ENCODE measurements around the gene SIL1. TPM values are rescaled to one million over a fixed set of nuclear protein-coding genes. Genes with fewer than 3 reads are reported as not detected.

SIL1 gene
- total and polyA plus RNA-seq, 9 of the 15 experiments (the other 6 are each of a cell fraction or from before 2014, with no cell fraction given): 1.3 to 30.5 (median 18.1) TPM

DNA sequence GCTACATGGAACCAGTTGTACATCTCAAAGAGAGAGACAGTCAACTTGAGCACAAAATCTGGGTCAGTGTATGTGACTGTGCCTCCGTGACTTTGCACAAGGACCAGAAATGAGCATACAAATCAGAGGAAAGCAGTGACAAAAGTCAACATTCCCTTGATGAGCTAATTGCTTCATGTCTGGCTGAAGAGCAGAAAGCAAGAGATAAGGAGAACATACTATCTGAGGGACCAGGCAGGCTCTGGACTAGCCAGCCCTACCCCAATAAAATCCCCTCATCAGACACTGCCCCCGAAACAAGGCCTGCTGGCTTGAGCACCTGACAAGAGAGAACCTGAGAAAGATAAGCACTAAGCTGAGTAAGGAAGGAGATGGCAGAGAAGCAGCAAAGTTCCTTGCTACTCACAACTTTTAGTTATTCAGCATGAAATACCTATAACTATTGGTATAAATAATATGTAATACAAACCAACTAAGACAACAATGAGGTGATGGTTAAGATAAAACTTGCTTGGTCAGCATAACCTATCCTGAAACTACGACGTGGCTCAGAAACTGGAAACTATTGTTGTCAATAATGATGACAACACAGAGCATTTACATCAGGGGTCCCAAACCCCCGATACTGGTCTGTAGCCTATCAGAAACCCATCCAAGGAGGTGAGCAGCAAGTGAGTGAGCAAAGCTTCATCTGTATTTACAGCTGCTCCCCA, 9.5 kb downstream of the SIL1 start (continued):
- TF ChIP-seq, protein P1, sequence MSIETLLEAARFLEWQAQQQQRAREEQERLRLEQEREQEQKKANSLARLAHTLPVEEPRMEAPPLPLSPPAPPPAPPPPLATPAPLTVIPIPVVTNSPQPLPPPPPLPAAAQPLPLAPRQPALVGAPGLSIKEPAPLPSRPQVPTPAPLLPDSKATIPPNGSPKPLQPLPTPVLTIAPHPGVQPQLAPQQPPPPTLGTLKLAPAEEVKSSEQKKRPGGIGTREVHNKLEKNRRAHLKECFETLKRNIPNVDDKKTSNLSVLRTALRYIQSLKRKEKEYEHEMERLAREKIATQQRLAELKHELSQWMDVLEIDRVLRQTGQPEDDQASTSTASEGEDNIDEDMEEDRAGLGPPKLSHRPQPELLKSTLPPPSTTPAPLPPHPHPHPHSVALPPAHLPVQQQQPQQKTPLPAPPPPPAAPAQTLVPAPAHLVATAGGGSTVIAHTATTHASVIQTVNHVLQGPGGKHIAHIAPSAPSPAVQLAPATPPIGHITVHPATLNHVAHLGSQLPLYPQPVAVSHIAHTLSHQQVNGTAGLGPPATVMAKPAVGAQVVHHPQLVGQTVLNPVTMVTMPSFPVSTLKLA (conservative IDR thresholded peaks at IDR 0.05): peak in 1 of 2 experiments; percentile 58; a peak in 2 of 4 replicates
- TF ChIP-seq CC2D1A (IDR thresholded peaks at IDR 0.05) (peak; percentile 23; the same call in 1 of the 2 replicates), NR2C2 (CRISPR knock-in tag; IDR thresholded peaks at IDR 0.05) (no peak), NR2C2 (tag; IDR thresholded peaks at IDR 0.05) (no peak), HDAC3 (IDR thresholded peaks at IDR 0.05; ENCODE audit: borderline replicate concordance, partially characterized antibody) (peak; percentile 84)

DNA sequence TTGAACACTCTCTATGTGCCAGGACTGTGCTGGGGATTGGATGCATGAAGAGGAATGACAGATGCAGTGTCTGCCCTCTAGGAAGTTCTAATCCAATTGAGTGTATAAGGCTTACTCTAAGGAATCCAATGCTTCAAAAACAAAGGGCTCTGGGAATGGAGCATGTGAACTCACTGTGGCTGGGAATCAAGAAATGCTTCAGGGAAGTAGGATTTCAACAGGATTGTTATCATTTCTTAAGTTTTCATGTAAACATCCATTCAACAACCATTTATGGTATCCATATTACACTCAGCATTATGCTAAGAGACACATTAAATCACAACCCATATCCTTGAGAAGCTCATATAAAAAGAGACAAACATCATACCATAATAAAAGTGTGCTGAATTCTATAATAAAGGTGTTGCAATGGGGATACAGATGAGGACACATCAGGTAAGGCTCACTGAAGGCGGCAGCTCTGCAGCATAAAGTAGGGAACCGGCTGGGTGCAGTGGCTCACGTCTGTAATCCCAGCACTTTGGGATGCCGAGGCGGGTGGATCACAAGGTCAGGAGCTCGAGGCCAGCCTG, 11.3 kb downstream of the SIL1 start:
- WGBS (ENCODE audit: insufficient coverage, low coverage, missing lambda C conversion rate): 93% methylated on average over 6 of the region's 6 CpGs
- H3K9me3 ChIP-seq (replicated peaks; ENCODE audit: control insufficient read depth, insufficient read depth, low read depth, low read length): no peaks in the 10 kb centered on the region
- DNase-seq (ENCODE audit: extremely low read depth in 1 of 4, low spot score in 3 of 4) (no peak), ATAC-seq (no peak), FAIRE-seq (no peak)
- H3K27me3 ChIP-seq (ENCODE audit: control insufficient read depth in 2 of 2, insufficient read depth in 2 of 2, low read length in 2 of 2): no peaks in the 10 kb centered on the region
- no peak overlapping the region for H3K4me3 ChIP-seq
- intact Hi-C loops (cut with micrococcal nuclease) (no loop called here), in situ Hi-C loops (cut with MboI) (no loop called here)
- H3K9ac ChIP-seq (ENCODE audit: insufficient read depth in 1 of 2, low read depth in 2 of 2, low read length in 2 of 2): no peak overlapping the region
- no TSS peak for BruUV-seq (replicated peaks)
- H2AFZ ChIP-seq (ENCODE audit: low read depth, low read length): no peak overlapping the region
- H3K79me2 ChIP-seq (ENCODE audit: control insufficient read depth, insufficient read depth, low read length): no peaks in the 10 kb centered on the region; the same call in 2 of the 3 replicates
- peaks cover 3 to 11% of the 10 kb centered on the region in 2 experiments; a peak in 3 of 5 replicates for H3K4me1 ChIP-seq (replicated peaks in 1 of 2; ENCODE audit: control insufficient read depth in 2 of 2, insufficient read depth in 2 of 2, low read length in 2 of 2)
- H4K20me1 ChIP-seq (replicated peaks; ENCODE audit: control insufficient read depth, insufficient read depth, low read length): peaks cover 28% of the 10 kb centered on the region
- no peaks in the 10 kb centered on the region for H3K36me3 ChIP-seq (ENCODE audit: control insufficient read depth, insufficient read depth, low read length)
- H3K9me1 ChIP-seq (ENCODE audit: control insufficient read depth, insufficient read depth, low read length): no peaks in the 10 kb centered on the region
- POLR2A ChIA-PET: no interaction called here
- CTCF ChIA-PET (ENCODE audit: low intra/inter-chr PET ratio): no interaction called here
- H3K27ac ChIP-seq (ENCODE audit: extremely low read depth, low read depth, low read length): no peak overlapping the region
- H3K4me2 ChIP-seq (ENCODE audit: insufficient read depth, low read length): no peak overlapping the region
- TF ChIP-seq CXXC5 (CRISPR knock-in tag; IDR thresholded peaks at IDR 0.05): no peak
- TF ChIP-seq FUS (optimal IDR thresholded peaks at IDR 0.05; ENCODE audit: low read depth, low read length): no peak
- TF ChIP-seq DIDO1 (tag; IDR thresholded peaks at IDR 0.05; ENCODE audit: low read depth): no peak
- TF ChIP-seq DNMT1 (IDR thresholded peaks at IDR 0.05): no peak
- TF ChIP-seq ASH1L (IDR thresholded peaks at IDR 0.05; ENCODE audit: borderline replicate concordance, low read depth, partially characterized antibody): no peak
- TF ChIP-seq FIP1L1 (IDR thresholded peaks at IDR 0.05; ENCODE audit: low read depth, low read length, poor library complexity, severe bottlenecking): no peak
- no peak for TF ChIP-seq PHB2 (IDR thresholded peaks at IDR 0.05; ENCODE audit: low read depth)
- no peak for TF ChIP-seq NRF1 (conservative IDR thresholded peaks at IDR 0.05 in 1 of 2, IDR thresholded peaks at IDR 0.05 in 1 of 2)
- no peak for TF ChIP-seq ZNF830 (CRISPR knock-in tag; IDR thresholded peaks at IDR 0.05)
- no peak for TF ChIP-seq ZNF717 (CRISPR knock-in tag; IDR thresholded peaks at IDR 0.05)
- TF ChIP-seq GTF2F1 (IDR thresholded peaks at IDR 0.05; ENCODE audit: low read depth, low read length): no peak
- no peak for TF ChIP-seq ETV5 (CRISPR knock-in tag; IDR thresholded peaks at IDR 0.05; ENCODE audit: low read depth)
- TF ChIP-seq ZNF77 (CRISPR knock-in tag; IDR thresholded peaks at IDR 0.05): no peak
- no peak for TF ChIP-seq NCOA2 (IDR thresholded peaks at IDR 0.05; ENCODE audit: partially characterized antibody in 2 of 2)
